Fibroblast of lung (primary cell): ENCODE data around the gene AK9. TPM values are rescaled to one million over a fixed set of nuclear protein-coding genes. Genes with fewer than 3 reads are reported as not detected.

ENCODE experiments used
- DNase-seq, 2 donors: peaks; one replicate each; pipeline versions ENCODE4 v3.0.0 to v3.0.0-alpha.2; 2010; ENCODE audit warnings: low read depth in 2 of 2
- H2AFZ ChIP-seq: 2 replicates; pipeline ENCODE4 v1.5.1; 2012; ENCODE audit warnings: low read length, control low read depth, inconsistent platforms
- H3K27ac ChIP-seq: 2 replicates; pipeline ENCODE4 v1.5.1; 2011; ENCODE audit warnings: low read length, control low read depth; ENCODE audit not compliant: insufficient read depth
- H3K27me3 ChIP-seq: 2 replicates; pipeline ENCODE4 v1.5.1; 2011; ENCODE audit warnings: mild to moderate bottlenecking, low read length; ENCODE audit not compliant: control insufficient read depth, insufficient read depth
- H3K36me3 ChIP-seq: 2 replicates; pipeline ENCODE4 v1.5.1; 2011; ENCODE audit warnings: low read length; ENCODE audit not compliant: control insufficient read depth, insufficient read depth
- H3K4me1 ChIP-seq: 2 replicates; pipeline ENCODE4 v1.5.1; 2011; ENCODE audit warnings: low read length; ENCODE audit not compliant: control insufficient read depth, insufficient read depth; ENCODE audit errors: extremely low read depth
- H3K4me2 ChIP-seq: 2 replicates; pipeline ENCODE4 v1.5.1; 2011; ENCODE audit warnings: low read length, control low read depth; ENCODE audit not compliant: insufficient read depth; ENCODE audit errors: extremely low read depth
- H3K4me3 ChIP-seq, 4 experiments: fragments of 200-600 bp in 1 of 4; sonication (generic) in 1 of 4; replicated peaks in 1 of 4; 2 replicates each; pipeline ENCODE4 v1.5.1; 2011 to 2016; ENCODE audit warnings: low read length in 4 of 4, low read depth in 3 of 4, mild to moderate bottlenecking in 3 of 4, control low read depth in 2 of 4, inconsistent platforms in 1 of 4, mixed read lengths in 1 of 4; ENCODE audit not compliant: insufficient read depth in 1 of 4; ENCODE audit errors: control extremely low read depth in 1 of 4
- H3K79me2 ChIP-seq: 2 replicates; pipeline ENCODE4 v1.5.1; 2012; ENCODE audit warnings: mild to moderate bottlenecking, low read length, inconsistent platforms; ENCODE audit not compliant: control insufficient read depth, insufficient read depth
- H3K9ac ChIP-seq: 2 replicates; pipeline ENCODE4 v1.5.1; 2011; ENCODE audit warnings: mild to moderate bottlenecking, low read length, control low read depth; ENCODE audit not compliant: insufficient read depth
- H3K9me3 ChIP-seq: 2 replicates; pipeline ENCODE4 v1.5.1; 2012; ENCODE audit warnings: low read depth, low read length; ENCODE audit not compliant: control insufficient read depth, insufficient read depth
- H4K20me1 ChIP-seq: 2 replicates; pipeline ENCODE4 v1.5.1; 2011; ENCODE audit warnings: low read length; ENCODE audit not compliant: control insufficient read depth, insufficient read depth; ENCODE audit errors: extremely low read depth
- CTCF ChIP-seq, 2 donors: IDR thresholded peaks in 1 of 2; conservative IDR thresholded peaks in 1 of 2; 1 replicate in 1 of 2; 2 replicates in 1 of 2; pipeline ENCODE4 v1.5.1; 2011 to 2012; ENCODE audit warnings: low read length in 2 of 2, control low read depth in 1 of 2, inconsistent platforms in 1 of 2, low read depth in 1 of 2, mild to moderate bottlenecking in 1 of 2
- EZH2 ChIP-seq: IDR thresholded peaks from 2 replicates; pipeline ENCODE4 v1.5.1; 2012; ENCODE audit warnings: low read length, control low read depth, mild to moderate bottlenecking; ENCODE audit errors: missing control alignments
- polyA plus RNA-seq, 2 donors: library from polyadenylated mRNA; depleted of rRNA in 1 of 2; stranded (reverse) in 1 of 2; unstranded in 1 of 2; fragments of >200 nt; gene quantifications; 2 replicates each; pipeline ENCODE4 v1.2.1, GENCODE V29; 2011 to 2012; ENCODE audit warnings: missing spikeins in 1 of 2
- total RNA-seq: library from RNA; depleted of rRNA; stranded (reverse); fragments of >200 nt; gene quantifications from 2 replicates; pipeline ENCODE4 v1.2.1, GENCODE V29; 2014

Gene AK9
- total and polyA plus RNA-seq, 2 donors (not counting 1 experiment from before 2014, with no cell fraction given) = 4.5 to 10.4 TPM

DNA sequence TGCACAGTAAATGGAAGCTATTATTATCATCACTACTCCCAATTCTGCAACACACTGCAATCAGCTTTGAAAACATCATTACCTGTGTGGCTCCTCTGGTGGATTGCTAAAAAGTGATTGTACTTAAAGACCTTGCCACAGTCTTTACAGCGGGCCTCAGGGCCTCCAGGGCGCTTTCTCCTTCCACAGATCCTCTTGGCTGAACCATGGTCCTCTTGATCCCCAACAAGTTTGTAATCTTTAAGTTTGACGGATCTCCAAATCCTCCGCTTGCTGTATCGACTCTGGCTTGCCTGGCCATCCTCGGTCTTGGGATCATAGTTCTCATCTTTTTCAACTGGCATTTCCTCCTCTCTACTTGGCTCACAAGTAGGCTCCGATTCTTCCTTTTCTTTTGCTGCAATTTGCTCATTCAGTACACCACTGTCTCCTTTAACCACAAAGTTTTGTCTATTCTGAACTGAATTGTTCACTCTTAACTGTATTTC is 210.0 kb downstream of the AK9 start:
- H3K36me3 ChIP-seq = peaks cover 1% of the 10 kb centered on the region
- no peak overlapping the region for H3K9ac ChIP-seq
- no peak overlapping the region for H3K4me3 ChIP-seq
- H3K4me1 ChIP-seq = peaks cover 8% of the 10 kb centered on the region
- no peaks in the 10 kb centered on the region for H4K20me1 ChIP-seq
- H3K4me2 ChIP-seq = no peak overlapping the region
- H3K9me3 ChIP-seq = no peaks in the 10 kb centered on the region
- no peaks in the 10 kb centered on the region for H3K27me3 ChIP-seq
- H3K27ac ChIP-seq = no peak overlapping the region
- TF ChIP-seq EZH2 = no peak
- TF ChIP-seq CTCF (conservative IDR thresholded peaks at IDR 0.05 in 1 of 2, IDR thresholded peaks at IDR 0.05 in 1 of 2; ENCODE audit: low read depth in 1 of 2, low read length in 2 of 2) = no peak
- peaks cover 23% of the 10 kb centered on the region for H3K79me2 ChIP-seq
- no peak overlapping the region for H2AFZ ChIP-seq
- DNase-seq = no peak

DNA sequence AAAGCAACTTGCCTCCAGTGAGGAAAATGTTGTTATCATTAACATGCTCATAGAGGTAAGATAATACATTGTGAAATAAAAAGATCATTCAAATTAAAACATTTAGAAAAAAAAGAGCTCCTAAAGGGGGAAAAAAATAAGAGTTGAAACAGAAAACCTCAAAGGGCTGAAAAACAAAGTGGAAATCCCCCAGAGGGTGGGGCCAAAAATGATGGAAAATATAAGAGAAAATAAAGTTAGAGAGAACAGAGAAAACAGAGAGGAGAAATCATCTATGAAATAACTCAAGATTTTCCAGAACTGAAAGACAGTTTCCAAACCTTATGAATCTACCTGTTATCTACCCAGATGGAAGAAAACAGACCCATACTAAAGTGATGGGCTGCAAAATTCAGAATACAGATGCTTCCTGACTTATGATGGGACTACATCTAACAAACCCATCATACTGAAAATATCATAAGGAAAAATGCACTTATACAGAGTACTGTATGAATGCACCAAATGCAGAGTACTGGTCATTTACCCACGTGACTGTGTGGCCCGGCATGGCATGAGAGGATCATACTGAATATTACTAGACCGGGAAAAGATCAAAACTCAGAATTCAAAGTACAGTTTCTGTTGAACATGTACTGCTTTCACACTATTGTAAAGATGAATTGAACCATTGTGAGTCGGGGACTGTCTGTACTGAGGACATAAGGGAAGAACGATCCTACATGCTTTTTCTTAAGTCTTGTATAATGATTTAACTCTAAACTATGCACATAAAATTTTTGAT is 212.0 kb downstream of the AK9 start:
- Histone ChIP-seq H3K4me1 (peaks cover 8% of the 10 kb centered on the region), H4K20me1 (no peaks in the 10 kb centered on the region), H3K4me3 (peak overlapping the region in 2 of 4 experiments; percentile 6 to 15), H2AFZ (no peak overlapping the region), H3K27ac (no peak overlapping the region), H3K79me2 (peaks cover 23% of the 10 kb centered on the region), H3K27me3 (no peaks in the 10 kb centered on the region), H3K9me3 (no peaks in the 10 kb centered on the region), H3K9ac (no peak overlapping the region), H3K4me2 (peak overlapping the region; percentile 40), H3K36me3 (peaks cover 5% of the 10 kb centered on the region)
- no peak for DNase-seq
- no peak for TF ChIP-seq CTCF (conservative IDR thresholded peaks at IDR 0.05 in 1 of 2, IDR thresholded peaks at IDR 0.05 in 1 of 2; ENCODE audit: low read depth in 1 of 2, low read length in 2 of 2)
- TF ChIP-seq EZH2 = no peak

DNA sequence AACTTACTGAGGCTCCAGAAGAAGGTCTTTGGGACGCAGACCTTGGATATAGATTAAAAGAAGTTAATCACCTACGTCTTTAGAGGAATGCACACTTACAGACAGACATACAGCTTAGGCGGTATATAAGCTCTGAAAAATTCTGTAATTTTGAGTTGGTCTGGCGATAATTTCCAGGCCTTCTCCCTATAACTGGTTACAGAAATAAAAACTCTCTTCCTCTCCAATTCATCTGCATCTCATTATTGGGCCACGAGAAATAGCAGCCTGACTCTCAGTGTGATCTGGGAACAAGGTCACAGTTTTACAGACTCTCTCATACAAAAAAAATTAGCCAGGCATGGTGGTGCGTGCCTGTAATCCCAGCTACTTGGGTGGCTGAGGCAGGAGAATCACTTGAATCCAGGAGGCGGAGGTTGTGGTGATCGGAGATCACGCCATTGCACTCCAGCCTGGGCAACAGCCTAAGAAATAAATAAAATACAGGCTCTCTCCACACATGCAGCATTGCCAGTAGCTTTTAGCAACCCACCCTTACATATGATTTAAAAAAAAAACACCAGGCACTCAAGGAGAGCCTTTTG is 212.7 kb downstream of the AK9 start:
- Histone ChIP-seq H4K20me1 (no peaks in the 10 kb centered on the region), H3K4me3 (peak overlapping the region in 1 of 4 experiments; percentile 9), H3K4me2 (no peak overlapping the region), H3K79me2 (peaks cover 23% of the 10 kb centered on the region), H2AFZ (no peak overlapping the region), H3K4me1 (peaks cover 8% of the 10 kb centered on the region), H3K27ac (no peak overlapping the region), H3K36me3 (peaks cover 5% of the 10 kb centered on the region), H3K9me3 (no peaks in the 10 kb centered on the region), H3K9ac (no peak overlapping the region), H3K27me3 (no peaks in the 10 kb centered on the region)
- TF ChIP-seq CTCF (conservative IDR thresholded peaks at IDR 0.05 in 1 of 2, IDR thresholded peaks at IDR 0.05 in 1 of 2; ENCODE audit: low read depth in 1 of 2, low read length in 2 of 2) (no peak), EZH2 (no peak)
- DNase-seq = no peak
